Measurements from ENCODE around the gene IMPDH1. TPM values are rescaled to one million over a fixed set of nuclear protein-coding genes. Genes with fewer than 3 reads are reported as not detected.

IMPDH1 gene
- total and polyA plus RNA-seq, 9 of the 15 experiments (the other 6 are each of a cell fraction or from before 2014, with no cell fraction given), result 0.80 to 118 (median 64.3) TPM

- TF ChIP-seq EGR1 (conservative IDR thresholded peaks at IDR 0.05) (0 out of 2 replicates have a peak, but pooled peaks have one; percentile 33), GTF2B (IDR thresholded peaks at IDR 0.05; ENCODE audit: extremely low read depth, insufficient read length) (no peak), KLF10 (CRISPR knock-in tag; IDR thresholded peaks at IDR 0.05) (no peak), ZBTB49 (CRISPR knock-in tag; IDR thresholded peaks at IDR 0.05; ENCODE audit: borderline replicate concordance) (no peak), ZNF431 (CRISPR knock-in tag; IDR thresholded peaks at IDR 0.05) (peak; percentile 82), MYNN (IDR thresholded peaks at IDR 0.05) (no peak), MYNN (CRISPR knock-in tag; IDR thresholded peaks at IDR 0.05) (no peak), PREB (CRISPR knock-in tag; IDR thresholded peaks at IDR 0.05) (no peak), PHTF2 (CRISPR knock-in tag; IDR thresholded peaks at IDR 0.05) (no peak), ZFP36 (IDR thresholded peaks at IDR 0.05; ENCODE audit: low read depth, low read length, partially characterized antibody) (no peak), IRF2 (CRISPR knock-in tag; IDR thresholded peaks at IDR 0.05) (no peak), ZNF253 (CRISPR knock-in tag; conservative IDR thresholded peaks at IDR 0.05) (no peak), MAFF (IDR thresholded peaks at IDR 0.05; ENCODE audit: low read length) (no peak), CBX5 (IDR thresholded peaks at IDR 0.05; ENCODE audit: borderline replicate concordance, low read depth) (no peak), NR1H2 (CRISPR knock-in tag; IDR thresholded peaks at IDR 0.05) (0 out of 2 replicates have a peak, but pooled peaks have one; percentile 52), PCBP2 (IDR thresholded peaks at IDR 0.05; ENCODE audit: low read depth, low read length, poor library complexity, severe bottlenecking) (no peak), ZNF184 (CRISPR knock-in tag; IDR thresholded peaks at IDR 0.05) (no peak), ATF6 (CRISPR knock-in tag; IDR thresholded peaks at IDR 0.05) (0 out of 2 replicates have a peak, but pooled peaks have one; percentile 21)
- TF ChIP-seq, protein P1, sequence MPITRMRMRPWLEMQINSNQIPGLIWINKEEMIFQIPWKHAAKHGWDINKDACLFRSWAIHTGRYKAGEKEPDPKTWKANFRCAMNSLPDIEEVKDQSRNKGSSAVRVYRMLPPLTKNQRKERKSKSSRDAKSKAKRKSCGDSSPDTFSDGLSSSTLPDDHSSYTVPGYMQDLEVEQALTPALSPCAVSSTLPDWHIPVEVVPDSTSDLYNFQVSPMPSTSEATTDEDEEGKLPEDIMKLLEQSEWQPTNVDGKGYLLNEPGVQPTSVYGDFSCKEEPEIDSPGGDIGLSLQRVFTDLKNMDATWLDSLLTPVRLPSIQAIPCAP (CRISPR knock-in tag; IDR thresholded peaks at IDR 0.05; ENCODE audit: borderline replicate concordance), result no peak
- TF ChIP-seq, protein P2, sequence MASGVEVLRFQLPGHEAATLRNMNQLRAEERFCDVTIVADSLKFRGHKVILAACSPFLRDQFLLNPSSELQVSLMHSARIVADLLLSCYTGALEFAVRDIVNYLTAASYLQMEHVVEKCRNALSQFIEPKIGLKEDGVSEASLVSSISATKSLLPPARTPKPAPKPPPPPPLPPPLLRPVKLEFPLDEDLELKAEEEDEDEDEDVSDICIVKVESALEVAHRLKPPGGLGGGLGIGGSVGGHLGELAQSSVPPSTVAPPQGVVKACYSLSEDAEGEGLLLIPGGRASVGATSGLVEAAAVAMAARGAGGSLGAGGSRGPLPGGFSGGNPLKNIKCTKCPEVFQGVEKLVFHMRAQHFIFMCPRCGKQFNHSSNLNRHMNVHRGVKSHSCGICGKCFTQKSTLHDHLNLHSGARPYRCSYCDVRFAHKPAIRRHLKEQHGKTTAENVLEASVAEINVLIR (CRISPR knock-in tag; IDR thresholded peaks at IDR 0.05), result no peak
Measured at GRCh38 chr7:128405471-128406313, 4.1 kb downstream of the IMPDH1 start (continued).
